Keratinocyte (primary cell): ENCODE measurements around the gene ARCN1. TPM values are rescaled to one million over a fixed set of nuclear protein-coding genes. Genes with fewer than 3 reads are reported as not detected.

Experiments
- DNase-seq: peaks from one replicate; pipeline ENCODE4 v3.0.0-alpha.2; 2011; ENCODE audit warnings: low read depth, missing footprints, low spot score
- FAIRE-seq: peaks from 2 replicates; lab custom pipeline; 2011; peaks lifted over from hg19 to GRCh38; lab: Jason Lieb, UNC
- H2AFZ ChIP-seq: 2 replicates; pipeline ENCODE4 v1.6.0; 2012; ENCODE audit warnings: low read length, control low read depth, inconsistent platforms; ENCODE audit not compliant: control insufficient read depth
- H3K27ac ChIP-seq: 2 replicates; pipeline ENCODE4 v1.5.1; 2011; ENCODE audit warnings: low read length; ENCODE audit not compliant: control insufficient read depth, insufficient read depth
- H3K27me3 ChIP-seq: 3 replicates; pipeline ENCODE4 v1.6.0; 2011; ENCODE audit warnings: low read length; ENCODE audit not compliant: control insufficient read depth, insufficient read depth; ENCODE audit errors: extremely low read depth
- H3K36me3 ChIP-seq, 2 experiments: 2 replicates in 1 of 2; 3 replicates in 1 of 2; pipeline ENCODE4 v1.5.1; 2011; ENCODE audit warnings: low read length in 2 of 2, mild to moderate bottlenecking in 1 of 2; ENCODE audit not compliant: control insufficient read depth in 2 of 2, insufficient read depth in 2 of 2; ENCODE audit errors: extremely low read depth in 1 of 2
- H3K4me1 ChIP-seq: 3 replicates; pipeline ENCODE4 v1.5.1; 2011; ENCODE audit warnings: low read length; ENCODE audit not compliant: control insufficient read depth, insufficient read depth; ENCODE audit errors: extremely low read depth
- H3K4me2 ChIP-seq: 3 replicates; pipeline ENCODE4 v1.6.0; 2011; ENCODE audit warnings: low read depth, low read length; ENCODE audit not compliant: control insufficient read depth, insufficient read depth; ENCODE audit errors: extremely low read depth
- H3K4me3 ChIP-seq, 3 experiments: fragments of 200-600 bp in 1 of 3; sonication (generic) in 1 of 3; 2 replicates in 2 of 3; 3 replicates in 1 of 3; pipeline ENCODE4 v1.5.1; 2011 to 2016; ENCODE audit warnings: low read length in 3 of 3, mild to moderate bottlenecking in 3 of 3, control low read depth in 2 of 3, inconsistent platforms in 1 of 3, low read depth in 1 of 3, mixed read lengths in 1 of 3, mixed run types in 1 of 3, moderate library complexity in 1 of 3; ENCODE audit not compliant: control insufficient read depth in 2 of 3, insufficient read depth in 2 of 3; ENCODE audit errors: extremely low read depth in 1 of 3
- H3K79me2 ChIP-seq: 2 replicates; pipeline ENCODE4 v1.6.0; 2012; ENCODE audit warnings: low read length; ENCODE audit not compliant: control insufficient read depth, insufficient read depth
- H3K9ac ChIP-seq: 3 replicates; pipeline ENCODE4 v1.6.0; 2011; ENCODE audit warnings: low read length; ENCODE audit not compliant: control insufficient read depth, insufficient read depth; ENCODE audit errors: extremely low read depth
- H3K9me1 ChIP-seq: 3 replicates; pipeline ENCODE4 v1.6.0; 2011; ENCODE audit warnings: low read length; ENCODE audit not compliant: control insufficient read depth, insufficient read depth; ENCODE audit errors: extremely low read depth
- H3K9me3 ChIP-seq: 2 replicates; pipeline ENCODE4 v1.5.1; 2012; ENCODE audit warnings: low read depth, low read length; ENCODE audit not compliant: control insufficient read depth
- H4K20me1 ChIP-seq: 3 replicates; pipeline ENCODE4 v1.6.0; 2011; ENCODE audit warnings: low read length; ENCODE audit not compliant: control insufficient read depth, insufficient read depth; ENCODE audit errors: extremely low read depth
- EZH2 ChIP-seq: IDR thresholded peaks from one replicate; pipeline ENCODE4 v1.6.1; 2012; ENCODE audit warnings: inconsistent platforms, mild to moderate bottlenecking, low read length, moderate library complexity
- dilution Hi-C: fragments of 300-500 bp; cut with MboI; formaldehyde crosslinking; loops from one replicate; pipeline ENCODE4 v1.7.0; 2020; ENCODE audit warnings: low sequenced_read_pairs; ENCODE audit not compliant: extremely low pct_ligation_motif_present
- polyA plus RNA-seq, 5 experiments: library from polyadenylated mRNA; depleted of rRNA in 3 of 5; stranded (reverse) in 3 of 5; stranded (forward) in 1 of 5; unstranded in 1 of 5; fragments of >200 nt; gene quantifications; 1 replicate in 1 of 5; 2 replicates in 3 of 5; 3 replicates in 1 of 5; pipeline versions ENCODE4 v1.2.1 to v1.2.3, GENCODE V29; 2011 to 2012; ENCODE audit warnings: missing spikeins in 2 of 5, low read depth in 1 of 5, low replicate concordance in 1 of 5
- TF ChIP-seq, protein P1 (sequence below), 3 experiments: IDR thresholded peaks in 1 of 3; conservative IDR thresholded peaks in 1 of 3; optimal IDR thresholded peaks in 1 of 3; 2 replicates in 2 of 3; 3 replicates in 1 of 3; pipeline versions ENCODE3 to v1.5.1; 2011; ENCODE audit warnings: low read length in 3 of 3, mild to moderate bottlenecking in 3 of 3, moderate library complexity in 2 of 3, control low read depth in 1 of 3, inconsistent platforms in 1 of 3; ENCODE audit not compliant: insufficient read depth in 2 of 3; ENCODE audit errors: extremely low read depth in 1 of 3

ARCN1 gene
- polyA plus RNA-seq, 1 donor (not counting 4 experiments of a cell fraction or from before 2014, with no cell fraction given), result 150 TPM

DNA sequence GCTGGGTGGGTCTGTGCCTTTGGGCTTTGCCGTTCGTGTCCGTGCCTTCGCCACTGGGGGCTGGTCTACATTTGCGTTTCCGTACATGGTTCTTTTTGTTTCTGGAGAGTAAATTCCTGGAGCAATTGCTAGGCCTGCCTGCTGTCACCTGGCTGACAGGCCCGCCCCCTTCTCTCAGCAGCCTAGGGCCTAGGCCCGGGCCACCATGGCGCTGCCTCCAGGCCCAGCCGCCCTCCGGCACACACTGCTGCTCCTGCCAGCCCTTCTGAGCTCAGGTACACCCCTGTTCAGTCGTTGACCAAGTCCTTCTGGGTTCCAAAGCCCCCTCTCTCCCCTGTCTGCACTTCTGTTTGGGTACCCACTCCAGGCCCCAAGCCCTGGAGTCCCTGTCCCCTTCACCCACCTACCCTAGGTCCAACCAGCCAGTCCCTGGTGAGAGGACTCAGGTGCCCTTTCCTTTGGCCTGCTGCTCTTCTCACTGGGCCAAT lies 40.6 kb upstream of the ARCN1 start:
- dilution Hi-C loops, result no loop called here
- H3K27me3 ChIP-seq, result no peaks in the 10 kb centered on the region
- H4K20me1 ChIP-seq, result no peaks in the 10 kb centered on the region
- peaks cover 3 to 8% of the 10 kb centered on the region in 2 experiments for H3K36me3 ChIP-seq
- H3K27ac ChIP-seq, result no peak overlapping the region
- peak overlapping the region; percentile 91 for H2AFZ ChIP-seq
- peak overlapping the region; percentile 64 to 74 (median 68) for H3K4me3 ChIP-seq
- FAIRE-seq (no peak), DNase-seq (no peak)
- no peaks in the 10 kb centered on the region for H3K79me2 ChIP-seq
- no peaks in the 10 kb centered on the region for H3K9me3 ChIP-seq
- H3K4me2 ChIP-seq, result peak overlapping the region; percentile 61
- H3K4me1 ChIP-seq, result peaks cover 2% of the 10 kb centered on the region
- TF ChIP-seq EZH2, result no peak
- TF ChIP-seq, protein P1, sequence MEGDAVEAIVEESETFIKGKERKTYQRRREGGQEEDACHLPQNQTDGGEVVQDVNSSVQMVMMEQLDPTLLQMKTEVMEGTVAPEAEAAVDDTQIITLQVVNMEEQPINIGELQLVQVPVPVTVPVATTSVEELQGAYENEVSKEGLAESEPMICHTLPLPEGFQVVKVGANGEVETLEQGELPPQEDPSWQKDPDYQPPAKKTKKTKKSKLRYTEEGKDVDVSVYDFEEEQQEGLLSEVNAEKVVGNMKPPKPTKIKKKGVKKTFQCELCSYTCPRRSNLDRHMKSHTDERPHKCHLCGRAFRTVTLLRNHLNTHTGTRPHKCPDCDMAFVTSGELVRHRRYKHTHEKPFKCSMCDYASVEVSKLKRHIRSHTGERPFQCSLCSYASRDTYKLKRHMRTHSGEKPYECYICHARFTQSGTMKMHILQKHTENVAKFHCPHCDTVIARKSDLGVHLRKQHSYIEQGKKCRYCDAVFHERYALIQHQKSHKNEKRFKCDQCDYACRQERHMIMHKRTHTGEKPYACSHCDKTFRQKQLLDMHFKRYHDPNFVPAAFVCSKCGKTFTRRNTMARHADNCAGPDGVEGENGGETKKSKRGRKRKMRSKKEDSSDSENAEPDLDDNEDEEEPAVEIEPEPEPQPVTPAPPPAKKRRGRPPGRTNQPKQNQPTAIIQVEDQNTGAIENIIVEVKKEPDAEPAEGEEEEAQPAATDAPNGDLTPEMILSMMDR (optimal IDR thresholded peaks at IDR 0.05 in 1 of 3, IDR thresholded peaks at IDR 0.05 in 1 of 3, conservative IDR thresholded peaks at IDR 0.05 in 1 of 3; ENCODE audit: extremely low read depth in 1 of 3, insufficient read depth in 2 of 3, low read length in 3 of 3), result no peak
- H3K9me1 ChIP-seq, result no peaks in the 10 kb centered on the region
- H3K9ac ChIP-seq, result peak overlapping the region; percentile 65

DNA sequence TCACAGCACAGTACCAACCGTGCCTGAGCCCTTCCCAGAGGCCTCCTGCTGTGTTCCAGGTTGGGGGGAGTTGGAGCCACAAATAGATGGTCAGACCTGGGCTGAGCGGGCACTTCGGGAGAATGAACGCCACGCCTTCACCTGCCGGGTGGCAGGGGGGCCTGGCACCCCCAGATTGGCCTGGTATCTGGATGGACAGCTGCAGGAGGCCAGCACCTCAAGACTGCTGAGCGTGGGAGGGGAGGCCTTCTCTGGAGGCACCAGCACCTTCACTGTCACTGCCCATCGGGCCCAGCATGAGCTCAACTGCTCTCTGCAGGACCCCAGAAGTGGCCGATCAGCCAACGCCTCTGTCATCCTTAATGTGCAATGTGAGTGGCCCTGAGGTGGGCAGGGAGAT lies 40.1 kb upstream of the ARCN1 start:
- H3K36me3 ChIP-seq, result peaks cover 3 to 8% of the 10 kb centered on the region in 2 experiments
- H3K4me1 ChIP-seq, result peaks cover 2% of the 10 kb centered on the region
- H3K9ac ChIP-seq, result no peak overlapping the region
- no peak for TF ChIP-seq EZH2
- no peak overlapping the region for H3K27ac ChIP-seq
- no peaks in the 10 kb centered on the region for H3K27me3 ChIP-seq
- H3K9me3 ChIP-seq, result no peaks in the 10 kb centered on the region
- H3K4me2 ChIP-seq, result peak overlapping the region; percentile 61
- FAIRE-seq, result no peak
- no peaks in the 10 kb centered on the region for H3K9me1 ChIP-seq
- dilution Hi-C loops, result no loop called here
- no peak overlapping the region for H2AFZ ChIP-seq
- peak overlapping the region in 2 of 3 experiments; percentile 64 to 74 for H3K4me3 ChIP-seq
- no peaks in the 10 kb centered on the region for H4K20me1 ChIP-seq
- DNase-seq, result no peak
- H3K79me2 ChIP-seq, result no peaks in the 10 kb centered on the region
